ENCODE measurements around the gene LPXN.

DNA sequence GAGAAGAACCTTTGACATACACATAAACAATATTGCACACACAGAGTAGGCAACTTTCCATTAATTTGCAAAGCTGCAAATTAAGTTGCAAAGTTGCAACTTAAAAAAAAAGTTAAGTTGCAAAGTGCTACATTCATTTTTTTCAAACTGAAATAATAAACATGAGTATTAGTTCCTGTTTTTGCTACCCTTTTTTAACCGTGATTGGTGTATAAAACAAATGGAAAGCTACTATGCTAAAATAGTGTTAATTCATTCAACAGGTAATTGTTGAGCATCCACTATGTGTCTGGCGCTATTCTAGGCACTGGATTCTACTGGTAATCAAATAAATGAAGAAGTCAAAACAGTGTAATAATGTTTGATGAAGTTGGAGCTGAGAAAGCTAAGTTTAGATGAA lies 11.3 kb upstream of the LPXN start:
- TF ChIP-seq SIN3A (IDR thresholded peaks at IDR 0.05; ENCODE audit: borderline replicate concordance, insufficient read depth, low read depth, low read length) (no peak), CTCF (IDR thresholded peaks at IDR 0.05) (no peak), REST (IDR thresholded peaks at IDR 0.05; ENCODE audit: insufficient read depth in 1 of 2, low read depth in 2 of 2, low read length in 1 of 2) (no peak), POLR2AphosphoS5 (IDR thresholded peaks at IDR 0.05; ENCODE audit: low read depth, low read length) (no peak)

Data from Panc1 (cell line).